HCT116 (cell line): ENCODE measurements around the gene ARCN1. TPM values are rescaled to one million over a fixed set of nuclear protein-coding genes. Genes with fewer than 3 reads are reported as not detected.

Experiments used
- ATAC-seq: fragments of 200-7000 bp; cut with Tn5 transposase; 2 replicates; pipeline ENCODE4 v1.9.1; 2020; ENCODE audit warnings: mild to moderate bottlenecking, moderate library complexity
- BruUV-seq: library from RNA; stranded (reverse); fragments of 400-500 nt; replicated peaks from 2 replicates; lab custom pipeline; 2021; lab: Mats Ljungman, UMichigan
- CTCF ChIA-PET: fragments of 300-600 bp; sonication (Branson Sonifier 250); formaldehyde crosslinking; loops from one replicate; lab custom pipeline; 2021; ENCODE audit warnings: antibody characterized with exemption; lab: Charles Lee
- POLR2A ChIA-PET: fragments of 300-600, 350-600 bp; sonication (Branson Sonifier 250); formaldehyde crosslinking; loops from one replicate; lab custom pipeline; 2021; ENCODE audit warnings: antibody characterized with exemption; lab: Charles Lee
- RAD21 ChIA-PET, 2 experiments: fragments of 300-600 bp; sonication (Branson Sonifier 250); formaldehyde crosslinking; loops; one replicate each; lab custom pipeline; 2023; ENCODE audit warnings: low total read pairs in 2 of 2; ENCODE audit not compliant: uncharacterized antibody in 2 of 2, unreplicated experiment in 2 of 2, low non-redundant PET in 1 of 2; lab: Charles Lee
- DNase-seq: peaks from one replicate; pipeline ENCODE4 v3.0.0-alpha.2; 2010; ENCODE audit warnings: low read depth, low spot score
- H2AFZ ChIP-seq: fragments of 200-600 bp; shearing (Covaris generic), sonication (generic); 2 replicates; pipeline ENCODE4 v1.6.1; 2017; ENCODE audit warnings: low read depth, mixed run types, mixed read lengths, antibody characterized with exemption, low read length; ENCODE audit not compliant: poor library complexity, severe bottlenecking
- H3K27ac ChIP-seq: 2 replicates; pipeline ENCODE4 v1.5.1; 2012; ENCODE audit warnings: low read depth, low read length
- H3K27me3 ChIP-seq: fragments of 200-600 bp; sonication (generic); 2 replicates; pipeline ENCODE4 v1.6.1; 2016; ENCODE audit warnings: mixed run types, low read length, mixed read lengths; ENCODE audit not compliant: insufficient read depth
- H3K36me3 ChIP-seq, 2 experiments: fragments of 200-500 bp in 1 of 2; fragments of 200-600 bp in 1 of 2; sonication (Bioruptor generic) in 1 of 2; sonication (generic) in 1 of 2; 2 replicates each; pipeline versions ENCODE4 v1.5.1 to v1.6.1; 2014 to 2016; ENCODE audit warnings: low read length in 2 of 2, inconsistent platforms in 1 of 2, mixed read lengths in 1 of 2, mixed run types in 1 of 2; ENCODE audit not compliant: insufficient read depth in 2 of 2, control insufficient read depth in 1 of 2
- H3K4me1 ChIP-seq, 2 experiments: fragments of 200-600 bp in 1 of 2; sonication (generic) in 1 of 2; 2 replicates each; pipeline versions ENCODE4 v1.5.1 to v1.6.1; 2012 to 2017; ENCODE audit warnings: low read length in 2 of 2, inconsistent platforms in 1 of 2, mild to moderate bottlenecking in 1 of 2, mixed read lengths in 1 of 2, mixed run types in 1 of 2, moderate library complexity in 1 of 2; ENCODE audit not compliant: insufficient read depth in 2 of 2, control insufficient read depth in 1 of 2
- H3K4me2 ChIP-seq: fragments of 200-600 bp; sonication (generic); 2 replicates; pipeline ENCODE4 v1.6.1; 2017; ENCODE audit warnings: mixed run types, low read length, mixed read lengths
- H3K4me3 ChIP-seq, 2 experiments: fragments of 200-600 bp in 1 of 2; sonication (generic) in 1 of 2; replicated peaks in 1 of 2; 2 replicates each; pipeline ENCODE4 v1.5.1; 2011 to 2016; ENCODE audit warnings: low read length in 2 of 2, control low read depth in 1 of 2, low read depth in 1 of 2, mild to moderate bottlenecking in 1 of 2, mixed read lengths in 1 of 2, mixed run types in 1 of 2
- H3K79me2 ChIP-seq: fragments of 200-600 bp; sonication (generic); 2 replicates; pipeline ENCODE4 v1.6.1; 2017; ENCODE audit warnings: mild to moderate bottlenecking, mixed run types, low read length, moderate library complexity, mixed read lengths; ENCODE audit not compliant: insufficient read depth
- H3K9ac ChIP-seq: fragments of 200-600 bp; sonication (generic); 2 replicates; pipeline ENCODE4 v1.6.1; 2016; ENCODE audit warnings: low read length, mixed read lengths
- H3K9me2 ChIP-seq: fragments of 200-600 bp; sonication (generic), shearing (Covaris generic); 2 replicates; pipeline ENCODE4 v1.6.1; 2017; ENCODE audit warnings: mixed run types, mild to moderate bottlenecking, moderate library complexity; ENCODE audit not compliant: insufficient read depth
- H3K9me3 ChIP-seq, 2 experiments: fragments of 200-500 bp in 1 of 2; fragments of 200-600 bp in 1 of 2; sonication (Bioruptor generic) in 1 of 2; sonication (generic) in 1 of 2; 2 replicates each; pipeline ENCODE4 v1.6.1; 2014 to 2017; ENCODE audit warnings: low read length in 2 of 2, mixed read lengths in 2 of 2, inconsistent platforms in 1 of 2, low read depth in 1 of 2, mild to moderate bottlenecking in 1 of 2, mixed run types in 1 of 2, moderate library complexity in 1 of 2; ENCODE audit not compliant: control insufficient read depth in 1 of 2, insufficient read depth in 1 of 2
- H4K20me1 ChIP-seq: fragments of 200-600 bp; sonication (generic), shearing (Covaris generic); 2 replicates; pipeline ENCODE4 v1.6.1; 2017; ENCODE audit warnings: mixed run types, mild to moderate bottlenecking, moderate library complexity; ENCODE audit not compliant: insufficient read depth
- ATF3 ChIP-seq: IDR thresholded peaks from 2 replicates; pipeline ENCODE4 v1.6.1; 2012
- CTCF ChIP-seq, 3 experiments: fragments of 200-600 bp in 1 of 3; sonication (generic) in 1 of 3; IDR thresholded peaks in 2 of 3; conservative IDR thresholded peaks in 1 of 3; 2 replicates each; pipeline ENCODE4 v1.5.1; 2012 to 2017; ENCODE audit warnings: low read depth in 2 of 3, low read length in 2 of 3, antibody characterized with exemption in 1 of 3, borderline replicate concordance in 1 of 3, control low read depth in 1 of 3, mild to moderate bottlenecking in 1 of 3, mixed read lengths in 1 of 3, mixed run types in 1 of 3, moderate library complexity in 1 of 3; ENCODE audit not compliant: insufficient read depth in 1 of 3
- EGR1 ChIP-seq: IDR thresholded peaks from 2 replicates; pipeline ENCODE4 v1.6.1; 2012; ENCODE audit warnings: low read depth
- FOSL1 ChIP-seq: IDR thresholded peaks from 2 replicates; pipeline ENCODE4 v1.6.1; 2012; ENCODE audit warnings: low read depth
- RAD21 ChIP-seq: IDR thresholded peaks from 2 replicates; pipeline ENCODE4 v1.6.1; 2012; ENCODE audit warnings: low read depth, mild to moderate bottlenecking
- REST ChIP-seq: IDR thresholded peaks from 2 replicates; pipeline ENCODE4 v1.6.1; 2012; ENCODE audit warnings: low read depth
- ZFX ChIP-seq: fragments of 450-650 bp; IDR thresholded peaks from 2 replicates; pipeline ENCODE4 v1.6.1; 2017
- intact Hi-C: fragments of 100-400 bp; cut with micrococcal nuclease; formaldehyde crosslinking; loops from 2 replicates; pipeline ENCODE4 v1.10.0; 2022
- total RNA-seq: library from RNA; stranded (reverse); gene quantifications from one replicate; pipeline ENCODE4 v1.2.1, GENCODE V29; 2021; ENCODE audit not compliant: unreplicated experiment

The ARCN1 gene
- total RNA-seq, 1 experiment from 2014 or later = 147 TPM

- no peak for TF ChIP-seq CTCF (IDR thresholded peaks at IDR 0.05 in 2 of 3, conservative IDR thresholded peaks at IDR 0.05 in 1 of 3; ENCODE audit: borderline replicate concordance in 1 of 3, insufficient read depth in 1 of 3, low read depth in 2 of 3, low read length in 2 of 3)
- TF ChIP-seq, all 23 proteins: peak for 0
Measured at GRCh38 chr11:118628861-118629549, 56.8 kb downstream of the ARCN1 start (continued).

- TF ChIP-seq RAD21 = no peak
- TF ChIP-seq ZFX = no peak
- TF ChIP-seq REST = no peak
- TF ChIP-seq FOSL1 = no peak
- TF ChIP-seq ATF3 = no peak
- TF ChIP-seq CTCF (IDR thresholded peaks at IDR 0.05 in 2 of 3, conservative IDR thresholded peaks at IDR 0.05 in 1 of 3; ENCODE audit: borderline replicate concordance in 1 of 3, insufficient read depth in 1 of 3, low read depth in 2 of 3, low read length in 2 of 3) = no peak
- no peak for TF ChIP-seq EGR1
- TF ChIP-seq, all 23 proteins: peak for 0
- H3K27me3 ChIP-seq = no peaks in the 10 kb centered on the region
- RAD21 ChIA-PET = no interaction called here
- no peaks in the 10 kb centered on the region for H3K9me3 ChIP-seq
- no peaks in the 10 kb centered on the region for H3K9me2 ChIP-seq
- no peaks in the 10 kb centered on the region for H4K20me1 ChIP-seq
- peaks cover 16 to 32% of the 10 kb centered on the region in 2 experiments for H3K4me1 ChIP-seq
- H3K79me2 ChIP-seq = no peaks in the 10 kb centered on the region
- H3K4me3 ChIP-seq = no peak overlapping the region
- H3K36me3 ChIP-seq = peaks cover 5 to 19% of the 10 kb centered on the region in 2 experiments; a peak in 2 of 4 replicates
- ATAC-seq = no peak
- DNase-seq = no peak
- POLR2A ChIA-PET = no interaction called here
- intact Hi-C loops = no loop called here
- no peak overlapping the region for H3K27ac ChIP-seq
- no TSS peak for BruUV-seq
- H3K9ac ChIP-seq = no peak overlapping the region
- no peak overlapping the region for H3K4me2 ChIP-seq
- CTCF ChIA-PET = no interaction called here
- H2AFZ ChIP-seq = no peak overlapping the region
Measured at GRCh38 chr11:118629761-118630661, 57.8 kb downstream of the ARCN1 start.
